ENCODE data around the gene CDK11A.
"Not testable (repeated sequence)": the region's sequence is repeated elsewhere in the genome, so short reads cannot be mapped to it uniquely, and the experiment has no call there.

Gene CDK11A

GRCh38 chr1:1684031-1684681 lies 40.0 kb downstream of the CDK11A start:
- Histone ChIP-seq H3K27ac (no peak overlapping the region), H3K4me3 (no peak overlapping the region)
- no peak for DNase-seq (ENCODE audit: low spot score)
- no peak for TF ChIP-seq CTCF (IDR thresholded peaks at IDR 0.05)

GRCh38 chr1:1683104-1683905 lies 40.9 kb downstream of the CDK11A start:
- Histone ChIP-seq H3K27ac (no peak overlapping the region), H3K4me3 (no peak overlapping the region)
- DNase-seq (ENCODE audit: low spot score): no peak
- TF ChIP-seq CTCF (IDR thresholded peaks at IDR 0.05): no peak

GRCh38 chr1:1680912-1681273 lies 43.3 kb downstream of the CDK11A start:
- no peak overlapping the region for H3K4me3 ChIP-seq
- H3K27ac ChIP-seq: no peak overlapping the region
- no peak for DNase-seq (ENCODE audit: low spot score)
- no peak for TF ChIP-seq CTCF (IDR thresholded peaks at IDR 0.05)

- TF ChIP-seq CTCF (IDR thresholded peaks at IDR 0.05): no peak
- DNase-seq (ENCODE audit: low spot score): no peak
- no peak overlapping the region for H3K27ac ChIP-seq
Observed at GRCh38 chr1:1680031-1680911, 43.9 kb downstream of the CDK11A start.

GRCh38 chr1:1678581-1679380 lies 45.4 kb downstream of the CDK11A start:
- no peak for DNase-seq (ENCODE audit: low spot score)
- Histone ChIP-seq H3K27ac (no peak overlapping the region), H3K4me3 (no peak overlapping the region)
- TF ChIP-seq CTCF (IDR thresholded peaks at IDR 0.05): no peak

More at GRCh38 chr1:1680031-1680911, 43.9 kb downstream of the CDK11A start:
- no peak overlapping the region for H3K4me3 ChIP-seq

- no peak for DNase-seq (ENCODE audit: low spot score)
- H3K27ac ChIP-seq: no peak overlapping the region
- H3K4me3 ChIP-seq: no peak overlapping the region
- TF ChIP-seq CTCF (IDR thresholded peaks at IDR 0.05): no peak
Observed at GRCh38 chr1:1677718-1678580, 46.2 kb downstream of the CDK11A start.

- H3K27ac ChIP-seq; H3K4me3 ChIP-seq; DNase-seq (ENCODE audit: low spot score): not testable (repeated sequence)
Observed at GRCh38 chr1:1676087-1676486, 48.1 kb downstream of the CDK11A start.

GRCh38 chr1:1675218-1675617 lies 48.9 kb downstream of the CDK11A start:
- not testable (repeated sequence) for H3K27ac ChIP-seq

GRCh38 chr1:1674806-1675205 lies 49.4 kb downstream of the CDK11A start:
- not testable (repeated sequence) for H3K27ac ChIP-seq; DNase-seq (ENCODE audit: low spot score); H3K4me3 ChIP-seq

More at GRCh38 chr1:1675218-1675617, 48.9 kb downstream of the CDK11A start:
- H3K4me3 ChIP-seq; DNase-seq (ENCODE audit: low spot score): not testable (repeated sequence)

Measured in coronary artery (tissue), 2 donors.